NCI-H128 (cell line): ENCODE results near the gene VPS35L.

Experiments
- DNase-seq: peaks from one replicate; lab custom pipeline; 2025; ENCODE audit not compliant: unreplicated experiment; lab: John Stamatoyannopoulos, UW

Gene VPS35L

GRCh38 chr16:19589106-19589505, 33.6 kb downstream of the VPS35L start:
- DNase-seq, result no peak

GRCh38 chr16:19589771-19590302, 34.3 kb downstream of the VPS35L start:
- no peak for DNase-seq

GRCh38 chr16:19595043-19595767, 39.7 kb downstream of the VPS35L start:
- no peak for DNase-seq

DNA sequence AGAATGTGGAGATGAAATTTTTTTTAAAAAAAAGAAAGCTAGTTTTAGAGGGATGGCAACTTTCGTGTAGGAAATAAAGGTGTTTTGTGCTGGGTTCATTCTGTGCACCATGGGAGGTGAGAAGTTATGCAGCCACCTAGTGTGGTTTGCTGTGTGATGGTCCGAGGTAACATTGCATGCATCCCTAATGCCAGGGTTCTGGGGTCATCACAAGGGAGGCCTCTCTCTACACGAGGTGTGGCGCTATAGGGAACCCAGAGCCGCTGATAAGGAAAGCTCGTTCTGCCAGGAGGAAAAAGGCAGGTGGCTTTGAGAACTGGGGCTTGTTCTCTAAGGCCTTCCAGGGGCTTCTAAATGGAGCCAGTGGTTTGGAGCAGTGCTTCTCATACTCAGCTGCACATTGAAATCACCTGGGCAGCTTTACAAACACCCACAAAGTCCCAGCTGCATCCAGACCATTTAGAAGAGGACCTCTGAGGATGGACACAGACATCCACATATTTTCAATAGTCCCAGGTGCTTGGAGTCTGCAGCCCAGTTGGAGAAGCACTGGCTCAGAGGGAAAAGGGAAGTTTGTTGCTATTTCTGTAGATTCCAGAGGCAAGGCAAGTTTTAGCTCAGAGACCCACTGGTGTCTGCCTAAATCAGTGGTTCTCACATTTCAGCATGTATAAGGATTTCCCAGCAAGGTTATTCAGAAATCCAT, 43.5 kb downstream of the VPS35L start:
- no peak for DNase-seq

GRCh38 chr16:19599968-19600716, 44.6 kb downstream of the VPS35L start:
- no peak for DNase-seq

DNA sequence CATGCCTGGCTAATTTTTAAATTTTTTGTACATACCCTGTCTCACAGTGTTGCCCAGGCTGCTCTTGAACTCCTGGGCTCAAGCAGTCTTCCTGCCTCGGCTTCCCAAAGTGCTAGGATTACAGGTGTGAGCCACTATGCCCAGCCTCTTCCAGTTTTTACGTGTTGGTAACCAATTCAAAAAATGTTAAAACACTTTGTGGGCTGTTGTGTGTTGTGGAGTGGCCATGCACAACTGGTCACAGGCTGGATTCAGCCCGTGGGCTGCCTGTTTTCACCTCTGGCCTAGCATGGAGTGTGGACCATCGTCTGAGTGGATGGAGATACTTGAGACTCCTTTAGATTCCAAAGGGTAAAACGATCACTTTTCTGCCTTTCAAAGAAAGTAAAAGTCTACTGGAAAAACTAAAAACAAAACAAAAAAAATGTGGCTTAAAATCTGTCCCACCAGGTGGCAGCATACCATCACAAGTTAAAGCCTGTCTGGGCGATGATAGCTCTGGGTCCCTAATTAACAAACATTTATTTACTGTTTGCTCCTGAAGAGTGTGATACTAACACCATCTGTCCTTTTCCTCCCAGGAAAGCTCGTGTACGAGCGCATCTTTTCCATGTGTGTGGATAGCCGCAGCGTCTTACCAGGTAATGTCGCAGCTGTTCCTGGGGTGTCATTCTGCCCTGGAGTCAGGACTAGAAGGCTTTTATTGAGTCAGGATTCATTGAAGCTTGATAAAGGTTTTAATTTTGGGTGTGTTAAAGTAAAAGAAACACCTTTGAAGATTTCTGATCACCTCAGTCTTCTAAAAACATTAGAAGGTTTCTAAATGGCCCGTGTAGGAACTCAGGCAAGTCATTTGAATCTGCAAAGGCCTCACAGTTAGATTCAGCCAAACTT, 45.8 kb downstream of the VPS35L start:
- no peak for DNase-seq

DNA sequence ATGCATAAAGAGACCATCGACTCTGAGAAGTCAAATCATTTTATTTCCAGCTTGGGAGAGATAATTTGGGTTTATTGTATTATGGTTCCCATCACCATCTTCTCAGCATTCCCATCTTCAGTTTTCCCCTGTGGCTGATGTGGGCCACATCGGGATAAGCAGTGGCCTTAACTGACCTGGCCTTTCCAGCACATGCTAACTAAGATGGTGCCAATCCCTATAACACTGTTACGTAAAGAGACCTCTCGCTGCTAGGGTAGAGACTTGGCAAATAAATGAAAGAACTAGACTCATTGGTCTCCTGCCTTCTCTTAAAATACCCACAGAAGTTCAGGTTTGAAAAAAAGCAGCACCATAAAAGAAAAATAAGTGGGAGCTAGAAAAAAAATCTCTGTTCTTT, 49.4 kb downstream of the VPS35L start:
- no peak for DNase-seq

GRCh38 chr16:19605701-19606100, 50.2 kb downstream of the VPS35L start:
- DNase-seq, result no peak

DNA sequence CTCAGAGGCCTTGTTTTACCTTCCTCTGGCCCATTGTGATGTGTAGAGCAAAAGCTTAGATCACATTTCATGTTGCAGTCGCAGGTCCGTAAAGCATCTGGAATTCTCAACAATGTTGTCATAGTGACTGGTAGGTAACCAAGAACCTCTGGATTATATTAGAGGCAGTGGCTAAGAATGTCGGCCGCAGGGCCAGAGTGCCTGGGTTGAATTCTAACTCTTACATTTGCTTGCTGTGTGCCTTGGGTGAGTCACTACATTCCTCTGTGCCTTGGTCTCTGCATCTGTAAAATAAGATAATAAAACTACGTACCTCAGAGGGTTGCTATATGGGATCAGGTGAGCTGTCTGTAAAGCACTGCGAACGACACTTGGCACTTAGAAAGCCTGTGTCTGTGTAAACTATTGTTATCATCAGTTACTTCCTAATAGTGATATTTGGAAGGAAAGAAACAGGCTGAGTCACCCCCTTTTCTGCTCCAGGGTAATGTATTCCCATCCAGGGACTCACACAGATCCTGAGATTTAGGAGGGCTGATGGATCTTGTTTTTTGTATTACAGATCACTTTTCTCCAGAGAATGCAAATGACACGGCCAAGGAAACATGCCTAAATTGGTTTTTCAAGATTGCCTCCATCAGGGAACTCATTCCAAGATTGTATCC, 52.2 kb downstream of the VPS35L start:
- no peak for DNase-seq

DNA sequence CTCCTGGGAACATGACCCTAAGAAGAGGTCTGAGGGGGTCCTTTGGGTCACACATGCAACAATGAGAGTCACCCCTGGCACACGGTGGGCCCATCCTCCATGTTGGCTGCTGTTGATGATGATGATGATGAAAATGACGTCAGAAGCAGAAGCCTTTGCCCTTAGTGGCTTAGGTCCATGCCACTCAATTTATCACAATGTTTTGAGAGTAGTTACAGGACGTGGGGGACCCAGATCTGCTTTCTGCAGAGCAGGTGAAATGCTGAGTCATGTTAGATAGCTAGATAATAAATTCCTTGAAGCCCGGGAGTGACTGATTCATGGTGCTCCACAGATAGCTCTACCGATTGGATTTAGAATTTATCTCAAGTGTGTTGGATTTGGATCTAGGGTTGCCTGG, 53.9 kb downstream of the VPS35L start:
- no peak for DNase-seq

GRCh38 chr16:19610200-19610599, 54.7 kb downstream of the VPS35L start:
- DNase-seq, result no peak

DNA sequence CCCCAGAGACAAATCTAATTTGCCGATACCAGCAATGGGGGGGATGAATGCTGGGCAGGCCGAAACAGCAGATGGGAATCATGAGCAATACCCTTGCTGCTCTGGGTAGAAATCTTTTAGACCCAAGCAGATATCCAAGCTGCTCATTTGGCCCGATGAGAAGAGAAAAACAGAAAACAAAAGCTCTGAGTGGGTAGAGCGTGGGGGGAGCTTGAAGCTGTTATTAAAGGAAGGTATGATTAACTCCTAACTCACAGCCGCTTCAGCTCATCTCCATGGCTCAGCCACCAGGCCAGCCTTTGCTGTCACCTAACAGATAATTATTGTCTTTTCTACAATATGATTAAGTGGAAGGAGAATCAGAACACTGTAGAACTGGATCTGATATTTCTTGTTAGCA, 58.3 kb downstream of the VPS35L start:
- no peak for DNase-seq

DNA sequence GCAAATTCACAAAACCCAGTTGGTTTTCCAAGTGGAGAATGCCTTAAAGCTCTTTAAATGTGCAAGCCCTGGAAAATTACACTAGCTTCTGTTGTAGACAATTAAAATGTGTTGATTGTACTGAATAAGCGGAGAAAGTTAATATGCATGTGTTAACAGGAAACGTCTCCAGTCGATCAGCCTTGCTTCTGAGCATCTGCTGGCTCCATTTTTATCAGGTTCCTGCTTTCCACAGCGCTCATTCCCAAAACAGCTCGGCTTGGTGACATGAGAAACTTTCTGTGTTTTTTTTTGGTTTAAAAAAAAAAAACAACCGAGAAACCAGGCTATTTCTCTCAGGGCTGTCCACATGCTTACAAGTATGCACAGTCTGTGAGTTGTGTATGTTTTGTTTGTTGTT, 60.7 kb downstream of the VPS35L start:
- DNase-seq, result no peak

DNA sequence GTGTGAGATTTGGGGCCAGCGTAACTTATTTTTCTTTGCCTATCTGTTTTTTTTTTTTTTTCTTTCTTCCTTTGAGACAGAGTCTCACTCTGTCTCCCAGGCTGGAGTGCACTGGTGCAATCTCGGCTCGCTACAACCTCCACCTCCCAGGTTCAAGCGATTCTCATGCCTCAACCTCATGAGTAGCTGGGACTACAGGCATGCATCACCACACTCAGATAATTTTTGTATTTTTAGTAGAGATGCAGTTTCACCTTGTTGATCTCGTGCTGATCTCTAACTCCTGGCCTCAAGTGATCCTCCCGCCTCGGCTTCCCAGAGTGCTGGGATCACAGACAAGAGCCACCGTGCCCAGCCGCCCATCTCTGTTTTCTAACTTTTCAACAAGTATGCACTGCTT, 63.4 kb downstream of the VPS35L start:
- DNase-seq, result no peak

DNA sequence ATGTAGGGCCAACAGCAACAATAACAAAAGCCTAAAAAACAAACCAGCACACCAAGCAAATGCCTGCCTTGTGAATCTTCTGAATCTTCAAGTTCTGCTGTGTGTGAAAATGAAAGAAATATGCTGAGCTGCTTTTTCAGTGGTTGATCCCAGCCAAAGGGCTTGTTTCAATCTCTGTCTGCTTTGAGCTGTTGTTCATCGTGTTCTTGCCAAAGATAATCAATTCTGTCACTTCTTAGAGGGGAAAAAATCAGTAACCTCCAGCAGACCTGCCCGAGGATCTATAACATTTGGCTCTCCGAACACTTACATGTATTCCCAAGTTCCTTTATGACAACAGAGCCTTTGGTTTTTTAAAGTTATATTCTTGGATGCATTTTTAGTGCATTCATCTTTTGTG, 65.9 kb downstream of the VPS35L start:
- no peak for DNase-seq

DNA sequence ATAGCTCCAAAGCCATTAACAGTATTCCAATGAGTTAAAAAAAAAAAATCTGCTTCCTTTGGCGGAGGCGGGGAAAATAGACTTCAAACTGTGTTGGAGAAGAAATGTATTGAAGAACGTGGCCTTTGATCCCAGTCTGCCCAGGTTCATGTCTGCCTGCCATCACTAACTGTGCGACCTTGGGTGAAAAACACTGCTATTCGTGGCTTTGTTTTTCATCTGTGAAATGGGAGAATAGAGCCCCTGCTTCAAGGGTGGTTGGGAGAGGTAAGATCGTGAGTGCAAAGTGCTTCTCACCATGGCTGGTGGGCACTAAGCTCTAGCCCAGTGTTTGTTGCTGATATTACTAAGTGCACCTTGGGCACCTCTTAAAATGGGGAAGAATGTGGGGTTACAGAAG, 69.5 kb downstream of the VPS35L start:
- no peak for DNase-seq

DNA sequence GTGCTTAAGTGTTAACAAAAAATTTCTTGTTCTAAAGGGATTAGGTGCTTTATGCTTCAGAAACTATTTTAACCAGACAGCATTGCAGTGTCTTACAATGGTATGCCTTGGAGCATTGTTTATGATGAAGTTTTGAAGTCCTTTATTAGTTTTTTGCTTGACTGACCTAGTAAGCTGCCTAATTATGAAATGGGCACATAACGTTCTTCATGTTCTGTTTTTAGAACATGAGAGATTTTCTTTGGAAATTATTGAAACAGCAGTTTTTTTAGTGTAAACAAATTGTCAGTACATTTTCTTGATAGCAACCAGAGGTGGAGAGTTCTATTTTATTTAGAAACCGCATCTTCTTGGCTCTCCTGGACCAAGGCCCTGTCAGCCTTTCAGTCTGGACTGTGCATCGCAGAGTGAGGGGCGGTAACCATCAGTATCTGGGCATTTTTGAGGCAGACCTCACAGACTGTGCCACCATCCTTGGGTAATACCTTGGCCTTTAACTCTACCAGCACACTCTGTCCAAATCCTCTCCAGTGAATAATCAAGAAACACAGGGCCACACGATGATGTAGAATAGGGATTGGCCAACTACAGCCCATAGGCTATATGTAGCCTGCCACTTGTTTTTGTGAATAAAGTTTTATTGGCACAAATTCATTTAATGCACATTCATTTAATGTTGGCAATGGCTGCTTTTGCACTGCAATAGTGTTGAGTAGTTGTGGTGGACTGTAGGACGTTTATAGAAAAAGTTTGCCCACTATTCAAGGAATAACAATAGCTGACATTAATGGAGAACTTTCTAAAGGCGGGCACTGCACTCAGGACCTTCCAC, 81.1 kb downstream of the VPS35L start:
- no peak for DNase-seq

- no peak for DNase-seq
These were observed 84.5 kb downstream of the VPS35L start for GRCh38 chr16:19639986-19640421.

- DNase-seq, result no peak
These were observed 87.0 kb downstream of the VPS35L start for GRCh38 chr16:19642501-19642900.
